Measurements from ENCODE around the gene TPRN. TPM values are rescaled to one million over a fixed set of nuclear protein-coding genes. Genes with fewer than 3 reads are reported as not detected.

The TPRN gene
- 9.5 and 37.4 TPM in 2 replicates for total RNA-seq (2011; cell fraction: chromatin; rRNA removed; ENCODE audit: low replicate concordance)
- 29.0 and 30.9 TPM in 2 replicates for total RNA-seq (2011; cell fraction: nucleolus; rRNA removed)
- 12.3 and 12.6 TPM in 2 replicates for total RNA-seq (2011; cell fraction: nucleoplasm; rRNA removed)
- total RNA-seq (2014; rRNA removed) (20.0 and 23.5 TPM in 2 replicates), total RNA-seq (2014; rRNA removed; fragmentation: Illumina TruSeq; extraction: Trizol) (1.7 and 2.5 TPM in 2 replicates), total RNA-seq (2015; rRNA removed; fragmentation: Illumina TruSeq; extraction: Trizol) (24.2 and 28.2 TPM in 2 replicates), total RNA-seq (2021) (30.3 and 31.9 TPM in 2 replicates), polyA plus RNA-seq (2011; rRNA removed) (3.2 and 4.2 TPM in 2 replicates), polyA plus RNA-seq (2014; fragmentation: Illumina TruSeq; extraction: Trizol) (4.4 and 12.5 TPM in 2 replicates), polyA plus RNA-seq (2014; fragmentation: Nextera tagmentation; extraction: Ambion mirVana) (under 1 TPM; 0.31 to 0.34 TPM), polyA plus RNA-seq (2014; rRNA removed) (11.8 and 14.4 TPM in 2 replicates), polyA minus RNA-seq (2011; rRNA and poly(A)+ RNA removed) (2.3 and 2.9 TPM in 2 replicates), Bru-seq, nascent RNA (percentile 56 among the genes with signal in this experiment), BruChase-seq, experiment 1, labeled RNA remaining after a 2-hour chase (percentile 57 among the genes with signal in this experiment), BruChase-seq, experiment 2, labeled RNA remaining after a 6-hour chase (percentile 62 among the genes with signal in this experiment)
- 5.2 and 13.0 TPM in 2 replicates for polyA plus RNA-seq (2011; cell fraction: cytosol; rRNA removed)
- polyA plus RNA-seq (2011; cell fraction: nucleus; rRNA removed) = 25.2 and 33.9 TPM in 2 replicates
- polyA plus RNA-seq (2012) = 16.5 and 21.3 TPM in 2 replicates
- 11.2 and 13.6 TPM in 2 replicates for polyA minus RNA-seq (2011; cell fraction: cytosol; rRNA and poly(A)+ RNA removed)
- 10.9 and 14.7 TPM in 2 replicates for polyA minus RNA-seq (2011; cell fraction: nucleus; rRNA and poly(A)+ RNA removed)
- long read RNA-seq, experiment 1, transcript TPRN-202 (4 exons, 2,661 nt) = major isoform, 89 of 107 reads
- long read RNA-seq, experiment 1, partial matches to known transcripts = 12 of 107 reads
- long read RNA-seq, experiment 1, other reads (novel, unspliced or antisense) = 2 of 107 reads
- long read RNA-seq, experiment 2, transcript TPRN-202 (4 exons, 2,661 nt) = major isoform, 47 of 58 reads
- long read RNA-seq, experiment 2, partial matches to known transcripts = 7 of 58 reads
- long read RNA-seq, experiment 2, other reads (novel, unspliced or antisense) = 2 of 58 reads
- long read RNA-seq, experiment 3, partial matches to known transcripts = 0 of 2 reads
- long read RNA-seq, experiment 3, other reads (novel, unspliced or antisense) = 0 of 2 reads

GRCh38 chr9:137200311-137201204 is at the start of gene TPRN:
TSS of gene TPRN (minus strand) at chr9:137200741. CDS start at chr9:137200711, 30 bp downstream.
- H3K4me1 ChIP-seq (replicated peaks in 1 of 2; ENCODE audit: control insufficient read depth in 2 of 2, insufficient read depth in 2 of 2, low read length in 2 of 2) = peaks cover 31 to 86% of the 10 kb centered on the region in 2 experiments
- in situ Hi-C loops (cut with MboI) (no loop called here), intact Hi-C loops (cut with micrococcal nuclease) (loop anchor here (2.0 kb wide), 1 partner anchor 18 kb away; no protein-coding TSS in a partner anchor)
- peaks cover 3% of the 10 kb centered on the region for H3K9me1 ChIP-seq (ENCODE audit: control insufficient read depth, insufficient read depth, low read length)
- H4K20me1 ChIP-seq (replicated peaks; ENCODE audit: control insufficient read depth, insufficient read depth, low read length) = peaks cover 5% of the 10 kb centered on the region
- peaks cover 80% of the 10 kb centered on the region for H3K79me2 ChIP-seq (ENCODE audit: control insufficient read depth, insufficient read depth, low read length)
- peak within 1 kb of the TSS; percentile 73 to 94 for H3K9ac ChIP-seq (ENCODE audit: insufficient read depth in 1 of 2, low read depth in 2 of 2, low read length in 2 of 2)
- peaks cover 14% of the 10 kb centered on the region; the same call in 2 of the 3 replicates for H3K36me3 ChIP-seq (ENCODE audit: control insufficient read depth, insufficient read depth, low read length)
- WGBS (ENCODE audit: insufficient coverage, low coverage, missing lambda C conversion rate) = 1% methylated on average over 39 of the region's 118 CpGs
- BruUV-seq (replicated peaks) = no TSS peak
- DNase-seq (ENCODE audit: extremely low read depth in 1 of 4, low spot score in 3 of 4) (peak; percentile 99 to 100 (median 100)), ATAC-seq (peak; percentile 96), FAIRE-seq (peak; percentile 98)
- peak within 1 kb of the TSS; percentile 81 for H3K4me2 ChIP-seq (ENCODE audit: insufficient read depth, low read length)
- no peaks in the 10 kb centered on the region for H3K9me3 ChIP-seq (replicated peaks; ENCODE audit: control insufficient read depth, insufficient read depth, low read depth, low read length)
- ChIA-PET POLR2A (interaction anchor here (0.5 to 5.7 kb wide), 9 partner anchors 9 to 283 kb away, joined by 3 to 56 read pairs (median 4); partner anchors contain the start of genes ANAPC2, SSNA1 and TUBB4B), CTCF (ENCODE audit: low intra/inter-chr PET ratio) (no interaction called here)
- peak within 1 kb of the TSS; percentile 62 for H2AFZ ChIP-seq (ENCODE audit: low read depth, low read length)
- no peaks in the 10 kb centered on the region for H3K27me3 ChIP-seq (ENCODE audit: control insufficient read depth in 2 of 2, insufficient read depth in 2 of 2, low read length in 2 of 2)
- peak within 1 kb of the TSS; percentile 52 for H3K4me3 ChIP-seq
- peak within 1 kb of the TSS; percentile 75 for H3K27ac ChIP-seq (ENCODE audit: extremely low read depth, low read depth, low read length)
- no peak for TF ChIP-seq SRSF1 (IDR thresholded peaks at IDR 0.05; ENCODE audit: low read depth, low read length)
- no peak for TF ChIP-seq BCLAF1 (IDR thresholded peaks at IDR 0.05; ENCODE audit: borderline replicate concordance in 1 of 2, control insufficient read depth in 1 of 2, low read depth in 2 of 2, low read length in 1 of 2)
- TF ChIP-seq, protein P1, sequence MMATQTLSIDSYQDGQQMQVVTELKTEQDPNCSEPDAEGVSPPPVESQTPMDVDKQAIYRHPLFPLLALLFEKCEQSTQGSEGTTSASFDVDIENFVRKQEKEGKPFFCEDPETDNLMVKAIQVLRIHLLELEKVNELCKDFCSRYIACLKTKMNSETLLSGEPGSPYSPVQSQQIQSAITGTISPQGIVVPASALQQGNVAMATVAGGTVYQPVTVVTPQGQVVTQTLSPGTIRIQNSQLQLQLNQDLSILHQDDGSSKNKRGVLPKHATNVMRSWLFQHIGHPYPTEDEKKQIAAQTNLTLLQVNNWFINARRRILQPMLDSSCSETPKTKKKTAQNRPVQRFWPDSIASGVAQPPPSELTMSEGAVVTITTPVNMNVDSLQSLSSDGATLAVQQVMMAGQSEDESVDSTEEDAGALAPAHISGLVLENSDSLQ (IDR thresholded peaks at IDR 0.05) = peak; percentile 73
- no peak for TF ChIP-seq ZNF3 (CRISPR knock-in tag; IDR thresholded peaks at IDR 0.05)
- no peak for TF ChIP-seq E4F1 (CRISPR knock-in tag; IDR thresholded peaks at IDR 0.05; ENCODE audit: borderline replicate concordance)
- peak; percentile 79; the same call in 1 of the 2 replicates for TF ChIP-seq KAT7 (CRISPR knock-in tag; IDR thresholded peaks at IDR 0.05; ENCODE audit: borderline replicate concordance)
